ENCODE data around the gene ADRA2B. TPM values are rescaled to one million over a fixed set of nuclear protein-coding genes. Genes with fewer than 3 reads are reported as not detected.

Gene ADRA2B
- total RNA-seq, 1 experiment from 2014 or later = 0.47 TPM

- Histone ChIP-seq H3K36me3 (ENCODE audit: control insufficient read depth in 1 of 2, insufficient read depth in 2 of 2, low read length in 2 of 2) (no peaks in the 10 kb centered on the region), H3K4me1 (ENCODE audit: control insufficient read depth in 1 of 2, insufficient read depth in 2 of 2, low read length in 2 of 2) (no peaks in the 10 kb centered on the region), H3K27me3 (ENCODE audit: insufficient read depth, low read length) (no peaks in the 10 kb centered on the region), H4K20me1 (ENCODE audit: insufficient read depth) (no peaks in the 10 kb centered on the region), H3K9me3 (ENCODE audit: control insufficient read depth in 1 of 2, insufficient read depth in 1 of 2, low read depth in 1 of 2, low read length in 2 of 2) (peaks cover 11 to 14% of the 10 kb centered on the region in 2 experiments; a peak in 2 of 4 replicates), H3K4me2 (ENCODE audit: low read length) (no peak overlapping the region), H3K79me2 (ENCODE audit: insufficient read depth, low read length) (no peaks in the 10 kb centered on the region), H3K9me2 (ENCODE audit: insufficient read depth) (no peaks in the 10 kb centered on the region), H3K9ac (ENCODE audit: low read length) (no peak overlapping the region), H3K4me3 (replicated peaks in 1 of 2; ENCODE audit: low read depth in 1 of 2, low read length in 2 of 2) (no peak overlapping the region), H2AFZ (ENCODE audit: low read depth, low read length, poor library complexity, severe bottlenecking) (no peak overlapping the region), H3K27ac (ENCODE audit: low read depth, low read length) (no peak overlapping the region)
- ChIA-PET RAD21 (ENCODE audit: low non-redundant PET in 1 of 2, low total read pairs in 2 of 2, uncharacterized antibody in 2 of 2, unreplicated experiment in 2 of 2) (no interaction called here), CTCF (interaction anchor here (0.7 kb wide), 1 partner anchor 110 kb away, joined by 3 read pairs; no protein-coding TSS in a partner anchor), POLR2A (no interaction called here)
- BruUV-seq (replicated peaks) = no TSS peak
- ATAC-seq = no peak
- DNase-seq (ENCODE audit: low read depth, low spot score) = no peak
- intact Hi-C loops (cut with micrococcal nuclease) = no loop called here
- TF ChIP-seq TCF7L2 (IDR thresholded peaks at IDR 0.05; ENCODE audit: borderline replicate concordance, extremely low read depth, insufficient read depth, insufficient read length) = no peak
- TF ChIP-seq CBX3 (IDR thresholded peaks at IDR 0.05; ENCODE audit: low read depth) = no peak
- TF ChIP-seq CEBPB (IDR thresholded peaks at IDR 0.05; ENCODE audit: low read depth) = no peak
- TF ChIP-seq REST (IDR thresholded peaks at IDR 0.05; ENCODE audit: low read depth) = no peak
- TF ChIP-seq SP1 (IDR thresholded peaks at IDR 0.05; ENCODE audit: low read depth) = no peak
- no peak for TF ChIP-seq POLR2AphosphoS5 (IDR thresholded peaks at IDR 0.05; ENCODE audit: low read depth, low read length)
- no peak for TF ChIP-seq JUND (IDR thresholded peaks at IDR 0.05)
- no peak for TF ChIP-seq ZNF274 (IDR thresholded peaks at IDR 0.05; ENCODE audit: low read depth, low read length)
- TF ChIP-seq POLR2A (IDR thresholded peaks at IDR 0.05; ENCODE audit: borderline replicate concordance, extremely low read depth, insufficient read depth, insufficient read length) = no peak
- TF ChIP-seq, protein P1, sequence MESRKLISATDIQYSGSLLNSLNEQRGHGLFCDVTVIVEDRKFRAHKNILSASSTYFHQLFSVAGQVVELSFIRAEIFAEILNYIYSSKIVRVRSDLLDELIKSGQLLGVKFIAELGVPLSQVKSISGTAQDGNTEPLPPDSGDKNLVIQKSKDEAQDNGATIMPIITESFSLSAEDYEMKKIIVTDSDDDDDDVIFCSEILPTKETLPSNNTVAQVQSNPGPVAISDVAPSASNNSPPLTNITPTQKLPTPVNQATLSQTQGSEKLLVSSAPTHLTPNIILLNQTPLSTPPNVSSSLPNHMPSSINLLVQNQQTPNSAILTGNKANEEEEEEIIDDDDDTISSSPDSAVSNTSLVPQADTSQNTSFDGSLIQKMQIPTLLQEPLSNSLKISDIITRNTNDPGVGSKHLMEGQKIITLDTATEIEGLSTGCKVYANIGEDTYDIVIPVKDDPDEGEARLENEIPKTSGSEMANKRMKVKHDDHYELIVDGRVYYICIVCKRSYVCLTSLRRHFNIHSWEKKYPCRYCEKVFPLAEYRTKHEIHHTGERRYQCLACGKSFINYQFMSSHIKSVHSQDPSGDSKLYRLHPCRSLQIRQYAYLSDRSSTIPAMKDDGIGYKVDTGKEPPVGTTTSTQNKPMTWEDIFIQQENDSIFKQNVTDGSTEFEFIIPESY (IDR thresholded peaks at IDR 0.05; ENCODE audit: extremely low read depth, insufficient replicate concordance, low read length) = no peak
Observed at GRCh38 chr2:96102596-96103186, 13.7 kb downstream of the ADRA2B start.

Data from HCT116 (cell line).